ENCODE measurements around the gene NR4A2.

GRCh38 chr2:156345582-156345981 lies 13.1 kb upstream of the NR4A2 start:
- TF ChIP-seq POLR2A (IDR thresholded peaks at IDR 0.05; ENCODE audit: borderline replicate concordance, extremely low read depth, insufficient read depth, insufficient read length) (no peak), REST (IDR thresholded peaks at IDR 0.05; ENCODE audit: low read depth) (no peak), CTCF (IDR thresholded peaks at IDR 0.05 in 2 of 3, conservative IDR thresholded peaks at IDR 0.05 in 1 of 3; ENCODE audit: borderline replicate concordance in 1 of 3, insufficient read depth in 1 of 3, low read depth in 2 of 3, low read length in 2 of 3) (no peak), MAX (IDR thresholded peaks at IDR 0.05) (no peak), SP1 (IDR thresholded peaks at IDR 0.05; ENCODE audit: low read depth) (no peak), ZBTB33 (IDR thresholded peaks at IDR 0.05; ENCODE audit: extremely low read depth, insufficient replicate concordance, low read length) (no peak), EZH2phosphoT487 (IDR thresholded peaks at IDR 0.05; ENCODE audit: borderline replicate concordance) (no peak), FOSL1 (IDR thresholded peaks at IDR 0.05; ENCODE audit: low read depth) (no peak), ATF3 (IDR thresholded peaks at IDR 0.05) (no peak)
